ENCODE data around the gene POC1A. TPM values are rescaled to one million over a fixed set of nuclear protein-coding genes. Genes with fewer than 3 reads are reported as not detected.

POC1A gene
- total and polyA plus RNA-seq, 2 of the 4 experiments (the other 2 are of a cell fraction): 10.6 to 11.5 TPM

- no peak overlapping the region for H2BK120ac ChIP-seq (ENCODE audit: low read depth, low read length)
- TF ChIP-seq MXI1 (IDR thresholded peaks at IDR 0.05; ENCODE audit: borderline replicate concordance, low read depth, low read length) (no peak), ELK1 (IDR thresholded peaks at IDR 0.05; ENCODE audit: borderline replicate concordance, low read depth, low read length) (no peak), NFE2L2 (IDR thresholded peaks at IDR 0.05; ENCODE audit: low read depth, low read length) (no peak), POLR2A (IDR thresholded peaks at IDR 0.05; ENCODE audit: low read depth, low read length) (no peak)
- no peak overlapping the region for H3K9ac ChIP-seq (ENCODE audit: low read depth, low read length)
- H3K27me3 ChIP-seq (ENCODE audit: control insufficient read depth, insufficient read depth, low read length): no peaks in the 10 kb centered on the region
- H3K4me3 ChIP-seq (ENCODE audit: insufficient read depth, low read depth, low read length): no peak overlapping the region
- H4K8ac ChIP-seq (ENCODE audit: low read depth in 2 of 2, low read length in 2 of 2): no peak overlapping the region
- no peak overlapping the region for H3K23ac ChIP-seq (ENCODE audit: low read depth, low read length)
- no peak overlapping the region for H2BK5ac ChIP-seq (ENCODE audit: low read depth, low read length, poor library complexity, severe bottlenecking)
- WGBS, 2 experiments (ENCODE audit: extremely low coverage in 2 of 2, insufficient read length in 1 of 2): 89% methylated on average over 3 of the region's 4 CpGs; no CpG with 5 or more reads in 1 of the 2 experiments
- no peak overlapping the region for H2BK15ac ChIP-seq (ENCODE audit: low read depth, low read length)
- no peaks in the 10 kb centered on the region for H3K9me3 ChIP-seq (ENCODE audit: control insufficient read depth, insufficient read depth, low read length)
- H2AK9ac ChIP-seq (replicated peaks; ENCODE audit: low read depth, low read length, poor library complexity): no peak overlapping the region
- H4K5ac ChIP-seq (ENCODE audit: low read depth, low read length): no peak overlapping the region
- no peak overlapping the region for H2BK20ac ChIP-seq (ENCODE audit: low read depth, low read length)
- H2AFZ ChIP-seq (replicated peaks; ENCODE audit: low read length, poor library complexity): no peak overlapping the region
- dilution Hi-C loops (cut with HindIII; ENCODE audit: low sequenced_read_pairs, unreplicated experiment) (no loop called here), intact Hi-C loops (cut with micrococcal nuclease) (no loop called here), in situ Hi-C loops (cut with MboI; ENCODE audit: low sequenced_read_pairs) (loop anchor here (25.0 kb wide), 1 partner anchor 1819 kb away; the partner anchor contains the start of genes RASSF1, TUSC2 and ZMYND10)
- CTCF ChIA-PET: interaction anchor here (1.0 kb wide), 1 partner anchor 10 kb away, joined by 3 read pairs; no protein-coding TSS in a partner anchor
- DNase-seq: no peak
- no peak overlapping the region for H3K4me2 ChIP-seq (ENCODE audit: low read depth, low read length)
- no peak overlapping the region for H4K91ac ChIP-seq (ENCODE audit: insufficient read depth, low read depth, low read length)
- H2AK5ac ChIP-seq (ENCODE audit: low read depth, low read length): 0 out of 2 replicates have a peak overlapping the region, but pooled peaks have one; percentile 61
- BruUV-seq (replicated peaks): no TSS peak
- no peak overlapping the region for H3K4ac ChIP-seq (ENCODE audit: low read depth, low read length)
- no peak overlapping the region for H3K27ac ChIP-seq (ENCODE audit: insufficient read depth, low read length)
- no peaks in the 10 kb centered on the region for H3K36me3 ChIP-seq (ENCODE audit: control insufficient read depth, insufficient read depth, low read length)
- H3K14ac ChIP-seq (replicated peaks; ENCODE audit: low read depth, low read length): no peak overlapping the region
- H3K18ac ChIP-seq (ENCODE audit: low read depth, low read length): no peak overlapping the region
- H3K4me1 ChIP-seq (ENCODE audit: control insufficient read depth, insufficient read depth, low read length): peaks cover 5% of the 10 kb centered on the region
- no peak for ATAC-seq (ENCODE audit: low read depth)
- POLR2A ChIA-PET (ENCODE audit: unreplicated experiment): no interaction called here
- peaks cover 14 to 17% of the 10 kb centered on the region in 2 experiments for H3K79me1 ChIP-seq (ENCODE audit: low read depth in 1 of 2, low read length in 2 of 2)
- H3K56ac ChIP-seq (ENCODE audit: extremely low read depth, insufficient read depth, low read length): no peak overlapping the region
- 0 out of 2 replicates have a peak, but pooled peaks cover 7% of the 10 kb centered on the region for H3K9me1 ChIP-seq (ENCODE audit: insufficient read depth, low read length)
- H4K20me1 ChIP-seq (ENCODE audit: insufficient read depth, low read length): no peaks in the 10 kb centered on the region
These were observed 1.7 kb upstream of the POC1A start for GRCh38 chr3:52155912-52156311.

All from IMR-90 (cell line).